H1 (cell line): ENCODE results near the gene ARAP2. TPM values are rescaled to one million over a fixed set of nuclear protein-coding genes. Genes with fewer than 3 reads are reported as not detected.

ENCODE experiments used
- CTCF ChIA-PET: fragments of 300-600 bp; sonication (Branson Sonifier 250); formaldehyde crosslinking; loops from one replicate; lab custom pipeline; 2021; ENCODE audit not compliant: partially characterized antibody; lab: Charles Lee
- POLR2A ChIA-PET: fragments of 300-600 bp; sonication (Branson Sonifier 250); formaldehyde crosslinking; loops from one replicate; lab custom pipeline; 2021; ENCODE audit warnings: inconsistent platforms; ENCODE audit not compliant: partially characterized antibody; lab: Charles Lee
- DNase-seq, 2 experiments: peaks; one replicate each; pipeline versions ENCODE4 v3.0.0 to v3.0.0-alpha.2; 2010 to 2022; ENCODE audit warnings: low spot score in 2 of 2, low read depth in 1 of 2, mixed read lengths in 1 of 2
- FAIRE-seq: peaks from 2 replicates; lab custom pipeline; 2011; peaks lifted over from hg19 to GRCh38; lab: Jason Lieb, UNC
- H2AFZ ChIP-seq: 2 replicates; pipeline ENCODE4 v1.8.1; 2012; ENCODE audit warnings: low read length, inconsistent platforms
- H2AK5ac ChIP-seq: 2 replicates; pipeline ENCODE4 v1.6.1; 2013; ENCODE audit warnings: low read depth, low read length
- H2BK120ac ChIP-seq: replicated peaks from 2 replicates; pipeline ENCODE3; 2013; ENCODE audit warnings: low read depth, low read length, inconsistent platforms
- H2BK12ac ChIP-seq: 2 replicates; pipeline ENCODE4 v1.6.1; 2013; ENCODE audit warnings: low read depth, low read length
- H2BK15ac ChIP-seq: 2 replicates; pipeline ENCODE4 v1.6.1; 2013; ENCODE audit warnings: low read length
- H2BK20ac ChIP-seq: 2 replicates; pipeline ENCODE4 v1.6.1; 2013; ENCODE audit warnings: low read length
- H2BK5ac ChIP-seq: 2 replicates; pipeline ENCODE4 v1.6.1; 2013; ENCODE audit warnings: low read depth, low read length
- H3K14ac ChIP-seq: 2 replicates; pipeline ENCODE4 v1.6.1; 2013; ENCODE audit warnings: inconsistent platforms; ENCODE audit not compliant: insufficient read length
- H3K18ac ChIP-seq: 2 replicates; pipeline ENCODE4 v1.6.1; 2013; ENCODE audit warnings: low read length; ENCODE audit errors: extremely low read depth
- H3K23ac ChIP-seq: 2 replicates; pipeline ENCODE4 v1.6.1; 2013; ENCODE audit warnings: inconsistent platforms; ENCODE audit not compliant: insufficient read length
- H3K23me2 ChIP-seq: 2 replicates; pipeline ENCODE4 v1.6.1; 2013; ENCODE audit warnings: low read depth, low read length
- H3K27ac ChIP-seq: 2 replicates; pipeline ENCODE4 v1.6.1; 2011; ENCODE audit warnings: low read depth, low read length, inconsistent platforms
- H3K27me3 ChIP-seq, 4 experiments: replicated peaks in 1 of 4; 1 replicate in 1 of 4; 2 replicates in 3 of 4; pipeline versions ENCODE4 v1.6.1 to v1.8.1; 2011 to 2013; ENCODE audit warnings: low read length in 3 of 4, mild to moderate bottlenecking in 3 of 4, inconsistent platforms in 2 of 4, mixed read lengths in 2 of 4, moderate library complexity in 1 of 4; ENCODE audit not compliant: control insufficient read depth in 3 of 4, insufficient read depth in 3 of 4; ENCODE audit errors: extremely low read depth in 1 of 4
- H3K36me3 ChIP-seq, 4 experiments: 2 replicates each; pipeline versions ENCODE4 v1.6.1 to v1.8.1; 2011 to 2013; ENCODE audit warnings: mild to moderate bottlenecking in 4 of 4, low read length in 3 of 4, moderate library complexity in 2 of 4, control low read depth in 1 of 4, inconsistent platforms in 1 of 4; ENCODE audit not compliant: insufficient read depth in 4 of 4, control insufficient read depth in 2 of 4
- H3K4ac ChIP-seq: replicated peaks from 2 replicates; pipeline ENCODE3; 2013; ENCODE audit warnings: low read length, low read depth, mixed read lengths, inconsistent platforms; ENCODE audit not compliant: insufficient read length
- H3K4me1 ChIP-seq, 4 experiments: replicated peaks in 1 of 4; 1 replicate in 1 of 4; 2 replicates in 3 of 4; pipeline versions ENCODE4 v1.6.1 to v1.8.1; 2011 to 2013; ENCODE audit warnings: low read length in 3 of 4, inconsistent platforms in 2 of 4, mixed read lengths in 1 of 4; ENCODE audit not compliant: insufficient read depth in 4 of 4, control insufficient read depth in 3 of 4
- H3K4me2 ChIP-seq, 2 experiments: 2 replicates each; pipeline versions ENCODE4 v1.6.1 to v1.8.1; 2011 to 2013; ENCODE audit warnings: low read depth in 2 of 2, low read length in 2 of 2, control low read depth in 1 of 2, inconsistent platforms in 1 of 2, mild to moderate bottlenecking in 1 of 2; ENCODE audit not compliant: insufficient read depth in 1 of 2
- H3K4me3 ChIP-seq, 4 experiments: fragments of 200-600, 300-600 bp in 1 of 4; sonication (generic), shearing (Covaris generic), sonication (Bioruptor Twin) in 1 of 4; 2 replicates each; pipeline versions ENCODE4 v1.5.1 to v1.8.1; 2011 to 2016; ENCODE audit warnings: low read length in 4 of 4, low read depth in 3 of 4, control low read depth in 2 of 4, inconsistent platforms in 2 of 4, mild to moderate bottlenecking in 2 of 4, mixed read lengths in 1 of 4, moderate library complexity in 1 of 4; ENCODE audit not compliant: insufficient read depth in 2 of 4; ENCODE audit errors: extremely low read depth in 1 of 4
- H3K56ac ChIP-seq: replicated peaks from 2 replicates; pipeline ENCODE3; 2013; ENCODE audit warnings: low read depth, mild to moderate bottlenecking, mixed read lengths, low read length, inconsistent platforms; ENCODE audit not compliant: insufficient read length
- H3K79me1 ChIP-seq: 2 replicates; pipeline ENCODE4 v1.6.1; 2013; ENCODE audit warnings: low read depth, low read length, control low read depth
- H3K79me2 ChIP-seq, 2 experiments: 2 replicates each; pipeline versions ENCODE4 v1.6.1 to v1.8.1; 2012 to 2013; ENCODE audit warnings: low read length in 2 of 2, mild to moderate bottlenecking in 2 of 2, inconsistent platforms in 1 of 2; ENCODE audit not compliant: insufficient read depth in 2 of 2, control insufficient read depth in 1 of 2
- H3K9ac ChIP-seq, 4 experiments: replicated peaks in 1 of 4; 1 replicate in 1 of 4; 2 replicates in 3 of 4; pipeline versions ENCODE4 v1.6.1 to v1.8.1; 2011 to 2013; ENCODE audit warnings: low read depth in 3 of 4, low read length in 3 of 4, control low read depth in 2 of 4, mild to moderate bottlenecking in 2 of 4, moderate library complexity in 2 of 4, inconsistent platforms in 1 of 4; ENCODE audit errors: extremely low read depth in 1 of 4
- H3K9me3 ChIP-seq, 2 experiments: 2 replicates each; pipeline versions ENCODE4 v1.6.1 to v1.8.1; 2012 to 2013; ENCODE audit warnings: mild to moderate bottlenecking in 2 of 2, moderate library complexity in 2 of 2, control low read depth in 1 of 2, inconsistent platforms in 1 of 2, low read depth in 1 of 2, low read length in 1 of 2, mixed read lengths in 1 of 2; ENCODE audit not compliant: insufficient read depth in 2 of 2
- H4K20me1 ChIP-seq, 2 experiments: replicated peaks in 1 of 2; 2 replicates each; pipeline versions ENCODE3 to v1.8.1; 2011 to 2013; ENCODE audit warnings: inconsistent platforms in 2 of 2, low read length in 2 of 2, mild to moderate bottlenecking in 1 of 2; ENCODE audit not compliant: insufficient read depth in 2 of 2, control insufficient read depth in 1 of 2
- H4K5ac ChIP-seq: 2 replicates; pipeline ENCODE4 v1.6.1; 2013; ENCODE audit warnings: low read length, low read depth, mixed read lengths, inconsistent platforms; ENCODE audit not compliant: insufficient read length
- H4K8ac ChIP-seq: 2 replicates; pipeline ENCODE4 v1.8.0; 2013; ENCODE audit warnings: mild to moderate bottlenecking, moderate library complexity, low read length, inconsistent platforms; ENCODE audit not compliant: insufficient read depth; ENCODE audit errors: extremely low read depth
- H4K91ac ChIP-seq: replicated peaks from 2 replicates; pipeline ENCODE3; 2013; ENCODE audit warnings: low read length, mixed read lengths, inconsistent platforms; ENCODE audit not compliant: insufficient read length
- BCL11A ChIP-seq, 2 experiments: IDR thresholded peaks; one replicate each; pipeline ENCODE4 v1.6.1; 2011; ENCODE audit warnings: low read depth in 2 of 2, low read length in 2 of 2, mild to moderate bottlenecking in 2 of 2
- EZH2 ChIP-seq: fragments of 200-600 bp; sonication (generic); IDR thresholded peaks from 2 replicates; pipeline ENCODE4 v1.7.1; 2012; ENCODE audit warnings: low read depth, mild to moderate bottlenecking, moderate library complexity, low read length, inconsistent platforms; ENCODE audit not compliant: severe bottlenecking
- FOSL1 ChIP-seq: IDR thresholded peaks from 2 replicates; pipeline ENCODE4 v1.6.1; 2011; ENCODE audit warnings: mild to moderate bottlenecking, low read depth, low read length, moderate library complexity; ENCODE audit not compliant: insufficient read depth
- GABPA ChIP-seq: IDR thresholded peaks from 2 replicates; pipeline ENCODE4 v1.6.1; 2011; ENCODE audit warnings: mild to moderate bottlenecking, low read length, moderate library complexity, borderline replicate concordance; ENCODE audit not compliant: insufficient read depth
- HDAC6 ChIP-seq: IDR thresholded peaks from one replicate; pipeline ENCODE4 v1.7.1; 2012; ENCODE audit warnings: low read depth, mild to moderate bottlenecking, inconsistent platforms, low read length, moderate library complexity
- NANOG ChIP-seq: IDR thresholded peaks from 2 replicates; pipeline ENCODE4 v1.6.1; 2011; ENCODE audit warnings: low read length, low read depth, mild to moderate bottlenecking, inconsistent platforms; ENCODE audit not compliant: insufficient read depth, poor library complexity, severe bottlenecking
- NRF1 ChIP-seq: IDR thresholded peaks from 2 replicates; pipeline ENCODE4 v1.6.1; 2011; ENCODE audit warnings: mild to moderate bottlenecking, low read depth, low read length, improper control_type of control experiment
- SIN3A ChIP-seq, 2 experiments: IDR thresholded peaks in 1 of 2; conservative IDR thresholded peaks in 1 of 2; 2 replicates each; pipeline ENCODE4 v1.6.1; 2011 to 2012; ENCODE audit warnings: low read length in 2 of 2, improper control_type of control experiment in 1 of 2, low read depth in 1 of 2, mild to moderate bottlenecking in 1 of 2
- SRF ChIP-seq: IDR thresholded peaks from 2 replicates; pipeline ENCODE4 v1.6.1; 2011; ENCODE audit warnings: mild to moderate bottlenecking, low read depth, low read length, moderate library complexity
- TAF1 ChIP-seq: IDR thresholded peaks from 2 replicates; pipeline ENCODE4 v1.6.1; 2011; ENCODE audit warnings: mild to moderate bottlenecking, low read depth, low read length
- YY1 ChIP-seq: IDR thresholded peaks from 2 replicates; pipeline ENCODE4 v1.6.1; 2011; ENCODE audit warnings: low read depth, mild to moderate bottlenecking, low read length
- WGBS, 2 experiments: shearing (Covaris generic) in 1 of 2; methylation state at CpG; one replicate each; pipeline versions ENCODE4 v1.1.6 to v1.1.7; 2013 to 2015; ENCODE audit warnings: low lambda C conversion rate in 2 of 2, mixed read lengths in 2 of 2, inconsistent platforms in 1 of 2, low coverage in 1 of 2, missing lambda C conversion rate in 1 of 2; ENCODE audit not compliant: insufficient replicate concordance in 2 of 2, insufficient coverage in 1 of 2, insufficient read length in 1 of 2; ENCODE audit errors: extremely low coverage in 1 of 2, missing lambda C conversion rate in 1 of 2; 5-methylcytosine and 5-hydroxymethylcytosine counted together
- polyA plus RNA-seq, 7 experiments: library from polyadenylated mRNA; depleted of rRNA in 3 of 7; stranded (reverse) in 5 of 7; unstranded in 2 of 7; fragments of >200 nt in 5 of 7; fragments of 200-250 nt in 2 of 7; gene quantifications; 1 replicate in 5 of 7; 2 replicates in 1 of 7; 4 replicates in 1 of 7; pipeline versions ENCODE4 v1.2.1 to v1.2.3, GENCODE V29; 2011 to 2013; ENCODE audit warnings: missing spikeins in 2 of 7, mixed read lengths in 2 of 7
- total RNA-seq: library from RNA; stranded (reverse); fragmentation: NEBNext Ultra II Directional; extraction: Animal tissue kit (Norgen Biotek cat#: 25700); gene quantifications from 2 replicates; pipeline ENCODE4 v1.2.1, GENCODE V29; 2021

The ARAP2 gene
- total and polyA plus RNA-seq, 2 of the 8 experiments (the other 6 are each of a cell fraction or from before 2014, with no cell fraction given), result 0.15 to 2.3 TPM

GRCh38 chr4:36249610-36250009, 5.3 kb upstream of the ARAP2 start:
- Histone ChIP-seq H2AK5ac (no peak overlapping the region), H3K4me3 (no peak overlapping the region), H4K91ac (no peak overlapping the region), H3K4ac (no peak overlapping the region), H2BK20ac (no peak overlapping the region), H3K27me3 (peaks cover 0 to 6% (median 2%) of the 10 kb centered on the region in 4 experiments; a peak in 4 of 7 replicates), H3K23ac (no peak overlapping the region), H3K14ac (no peak overlapping the region), H3K4me1 (no peaks in the 10 kb centered on the region), H3K79me2 (no peaks in the 10 kb centered on the region), H3K79me1 (no peaks in the 10 kb centered on the region), H3K23me2 (peaks cover 3% of the 10 kb centered on the region; the same call in 1 of the 2 replicates), H3K18ac (no peak overlapping the region), H3K9me3 (no peaks in the 10 kb centered on the region), H3K9ac (no peak overlapping the region), H4K8ac (no peak overlapping the region), H4K20me1 (no peaks in the 10 kb centered on the region), H2BK15ac (no peak overlapping the region), H3K27ac (no peak overlapping the region), H3K36me3 (no peaks in the 10 kb centered on the region), H2AFZ (no peak overlapping the region), H4K5ac (no peak overlapping the region), H2BK12ac (no peak overlapping the region), H3K56ac (no peak overlapping the region), H2BK120ac (no peak overlapping the region), H2BK5ac (no peak overlapping the region), H3K4me2 (no peak overlapping the region)
- DNase-seq (no peak), FAIRE-seq (no peak)
- ChIA-PET POLR2A (no interaction called here), CTCF (no interaction called here)
- TF ChIP-seq TAF1 (no peak), GABPA (no peak), NRF1 (no peak), EZH2 (no peak), YY1 (no peak), NANOG (no peak), FOSL1 (no peak), BCL11A (IDR thresholded peaks at IDR 0.05; ENCODE audit: low read depth in 2 of 2, low read length in 2 of 2) (no peak), HDAC6 (no peak), SRF (no peak), SIN3A (conservative IDR thresholded peaks at IDR 0.05 in 1 of 2, IDR thresholded peaks at IDR 0.05 in 1 of 2; ENCODE audit: low read depth in 1 of 2, low read length in 2 of 2) (no peak)
- 86% methylated on average over 1 of the region's 1 CpG; no CpG with 5 or more reads in 1 of the 2 experiments for WGBS, 2 experiments
